GM19023 (cell line): ENCODE data around the gene FIBCD1.
"Not testable (repeated sequence)": the region's sequence is repeated elsewhere in the genome, so short reads cannot be mapped to it uniquely, and the experiment has no call there.

Experiments
- ATAC-seq: cut with Tn5 transposase; IDR thresholded peaks from one replicate; pipeline ENCODE4 v1.9.1; 2021; ENCODE audit warnings: mild to moderate bottlenecking, moderate library complexity; ENCODE audit not compliant: unreplicated experiment

The FIBCD1 gene

DNA sequence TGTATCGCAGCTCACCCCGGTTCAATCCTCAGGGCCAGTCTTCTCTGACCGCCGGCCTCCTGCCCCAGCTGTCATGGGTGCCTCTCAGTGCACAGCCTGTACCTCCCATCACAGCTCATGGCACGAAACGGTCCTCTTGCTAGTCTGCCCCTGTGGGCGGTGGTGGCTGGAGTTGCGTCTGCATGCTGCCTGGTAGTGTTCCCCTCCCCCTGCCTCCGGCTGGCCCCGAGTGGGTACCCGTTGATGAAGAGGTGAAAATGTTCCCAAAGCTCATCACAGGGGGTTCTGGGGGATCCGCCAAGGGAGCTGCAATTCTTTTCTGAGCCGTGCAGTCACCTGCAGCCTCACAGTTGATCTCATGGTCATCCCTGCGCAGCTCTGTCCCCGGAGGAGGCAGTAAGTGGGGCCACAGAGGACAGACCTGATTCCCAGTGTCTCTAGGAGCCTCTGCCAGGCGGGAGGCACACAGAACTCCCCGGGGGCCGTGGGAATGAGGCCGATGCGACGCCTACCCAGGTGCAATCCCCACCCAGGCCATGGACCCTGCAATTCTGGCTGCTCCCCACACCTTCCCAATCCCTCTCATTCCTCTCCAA is 34.7 kb upstream of the FIBCD1 start:
- no peak for ATAC-seq

DNA sequence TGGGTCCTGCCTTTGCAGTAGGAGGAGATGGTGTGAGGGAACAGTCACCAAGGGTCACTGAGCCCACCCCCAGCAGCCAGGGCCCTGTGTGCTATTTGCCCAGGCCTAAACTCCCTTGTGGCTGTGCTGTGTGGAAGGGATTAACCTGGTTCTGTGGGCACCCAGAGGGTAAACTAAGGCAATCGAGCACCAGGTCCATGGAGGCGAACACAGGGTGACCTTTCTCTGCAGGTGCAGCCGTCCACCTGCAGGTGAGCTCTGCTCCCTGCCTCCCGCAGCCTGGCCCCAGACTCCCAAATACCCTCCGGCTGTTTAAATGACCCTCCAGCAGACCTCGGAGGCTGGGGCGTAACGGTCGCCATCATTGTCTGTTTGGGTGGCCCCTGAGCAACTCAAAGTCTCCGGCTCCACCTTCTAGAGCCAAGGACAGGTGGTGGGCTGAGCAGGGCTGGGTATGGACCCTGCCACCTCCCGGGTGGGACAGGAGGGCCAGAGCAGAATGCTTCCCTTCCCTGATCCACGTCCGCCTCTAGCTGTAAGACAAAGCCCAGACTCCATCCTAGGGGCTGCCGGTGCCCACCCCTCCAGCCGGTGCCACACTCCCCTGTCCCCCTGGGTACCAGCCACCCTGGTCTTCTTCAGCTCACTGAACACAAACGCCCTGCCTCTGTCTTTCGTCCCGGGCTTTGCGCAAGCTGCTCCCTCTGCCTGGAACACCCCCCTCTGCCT is 34.1 kb upstream of the FIBCD1 start:
- ATAC-seq = no peak

DNA sequence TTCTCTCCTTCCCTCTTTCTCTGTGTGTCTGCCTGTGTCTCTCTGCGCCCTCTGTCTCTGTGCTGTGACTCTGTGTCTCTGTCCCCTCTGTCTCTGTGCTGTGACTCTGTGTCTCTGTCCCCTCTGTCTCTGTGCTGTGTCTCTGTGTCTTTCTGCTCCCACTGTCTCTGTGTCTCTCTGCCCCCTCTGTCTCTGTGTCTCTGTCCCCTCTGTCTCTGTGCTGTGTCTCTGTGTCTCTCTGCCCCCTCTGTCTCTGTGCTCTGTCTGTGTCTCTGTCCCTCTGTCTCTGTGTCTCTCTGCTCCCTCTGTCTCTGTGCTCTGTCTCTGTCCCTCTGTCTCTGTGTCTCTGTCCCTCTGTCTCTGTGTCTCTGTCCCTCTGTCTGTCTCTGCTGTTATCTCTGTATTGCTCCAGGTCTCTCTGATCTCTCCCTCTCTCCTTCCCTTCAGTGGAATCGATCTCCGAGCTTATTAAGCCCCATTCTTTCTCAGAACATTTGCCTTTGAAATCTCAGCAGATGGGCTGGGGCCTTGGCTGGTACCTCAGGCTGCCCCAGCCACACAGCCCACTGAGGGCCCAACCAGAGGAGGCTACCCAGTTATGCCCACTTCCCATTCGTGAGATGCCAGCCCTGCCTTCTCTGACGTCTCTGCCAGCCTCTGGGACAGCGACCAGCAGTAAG is 33.4 kb upstream of the FIBCD1 start:
- no peak for ATAC-seq

DNA sequence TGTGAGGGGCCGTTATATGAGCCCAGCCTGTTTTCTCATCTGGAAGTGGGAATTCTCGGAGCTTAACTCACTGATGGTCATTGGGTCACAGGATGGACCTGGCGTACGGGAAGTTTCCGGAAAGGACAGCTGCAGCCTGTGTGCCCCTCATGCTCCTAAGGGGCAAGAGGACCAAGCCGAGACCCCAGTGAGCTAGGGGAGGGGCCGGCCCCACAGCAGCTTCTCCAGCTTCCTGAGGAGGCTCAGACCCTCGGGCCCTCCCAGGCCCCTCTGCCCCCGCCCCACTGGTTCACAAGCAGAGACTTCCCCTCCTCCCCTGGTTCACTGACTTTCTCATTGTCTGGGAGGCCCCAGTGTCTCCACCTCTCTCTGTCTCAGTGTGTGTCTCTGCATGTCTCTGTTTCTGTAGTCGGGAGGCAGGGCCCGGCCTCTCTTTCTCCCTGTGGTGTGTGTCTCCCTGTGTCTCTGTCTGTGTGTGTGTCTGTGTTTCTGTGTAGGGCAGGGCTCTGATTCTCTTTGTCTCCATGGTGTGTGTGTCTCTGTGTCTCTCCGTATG is 32.3 kb upstream of the FIBCD1 start:
- ATAC-seq = no peak

DNA sequence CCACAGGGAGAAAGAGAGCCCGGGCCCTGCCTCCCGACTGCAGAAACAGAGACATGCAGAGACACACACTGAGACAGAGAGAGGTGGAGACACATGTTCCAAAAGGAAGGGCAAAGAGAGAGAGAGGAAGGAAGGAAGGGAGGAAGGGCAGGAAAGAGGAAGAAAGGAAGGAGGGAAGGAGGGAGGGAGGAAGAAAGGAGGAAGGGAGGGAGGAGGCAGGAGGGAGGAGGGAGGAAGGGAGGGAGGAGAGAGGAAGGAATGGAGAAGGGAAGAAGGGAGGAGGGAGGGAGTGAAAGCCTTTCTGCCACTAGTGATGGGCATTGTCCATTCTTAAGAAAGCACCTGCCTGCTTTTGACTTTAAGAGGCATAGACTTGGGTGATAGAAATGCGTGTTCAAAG is 31.8 kb upstream of the FIBCD1 start:
- ATAC-seq = no peak

DNA sequence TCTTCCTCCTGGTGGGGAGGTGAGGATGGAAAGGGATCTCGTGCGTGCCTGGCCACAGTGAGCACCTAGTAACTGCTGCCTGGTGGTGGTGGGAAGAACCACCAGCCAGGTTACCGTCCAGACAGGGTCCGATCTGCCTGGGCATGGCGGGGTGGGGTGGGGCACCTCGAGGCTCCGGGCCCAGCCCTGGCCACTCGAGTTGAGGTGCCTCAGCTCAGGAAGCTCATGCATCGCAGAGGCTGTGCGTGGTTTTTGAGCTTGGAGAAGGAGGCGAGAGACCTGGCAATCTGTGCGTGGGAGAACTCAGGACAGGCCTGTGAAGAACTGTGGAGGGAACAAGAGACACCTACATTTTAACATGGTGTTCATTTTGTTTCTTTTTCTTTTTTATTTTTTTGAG is 31.0 kb upstream of the FIBCD1 start:
- no peak for ATAC-seq

DNA sequence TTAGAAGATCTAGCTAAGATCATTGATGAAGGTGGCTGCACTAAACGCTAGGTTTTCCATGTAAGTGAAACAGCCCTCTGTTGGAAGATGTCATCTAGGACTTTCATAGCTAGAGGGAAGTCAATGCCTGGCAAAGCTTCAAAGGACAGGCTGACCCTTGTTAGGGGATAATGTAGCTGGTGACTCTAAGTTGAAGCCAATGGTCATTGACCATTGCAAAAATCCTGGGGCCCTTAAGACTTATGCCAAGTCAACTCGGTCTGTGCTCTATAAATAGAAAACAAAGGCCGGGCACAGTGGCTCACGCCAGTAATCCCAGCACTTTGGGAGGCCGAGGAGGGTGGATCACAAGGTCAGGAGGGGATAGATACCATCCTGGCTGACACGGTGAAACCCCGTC is 26.6 kb upstream of the FIBCD1 start:
- no peak for ATAC-seq

DNA sequence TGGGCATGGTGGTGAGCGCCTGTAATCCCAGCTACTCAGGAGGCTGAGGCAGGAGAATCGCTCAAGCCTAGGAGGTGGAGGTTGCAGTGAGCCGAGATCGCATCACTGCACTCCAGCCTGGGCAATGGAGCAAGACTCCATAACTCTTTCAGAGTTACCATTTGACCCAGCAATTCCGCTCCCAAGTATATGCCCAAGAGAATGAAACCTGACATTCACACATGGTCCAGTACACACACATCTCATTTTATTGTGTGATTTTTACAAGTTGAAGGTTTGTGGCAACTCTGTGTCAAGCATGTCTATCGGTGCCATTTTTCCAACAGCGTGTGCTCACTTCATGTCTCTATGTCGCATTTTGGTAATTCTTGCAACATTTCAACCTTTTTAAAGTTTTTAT is 24.9 kb upstream of the FIBCD1 start:
- no peak for ATAC-seq

DNA sequence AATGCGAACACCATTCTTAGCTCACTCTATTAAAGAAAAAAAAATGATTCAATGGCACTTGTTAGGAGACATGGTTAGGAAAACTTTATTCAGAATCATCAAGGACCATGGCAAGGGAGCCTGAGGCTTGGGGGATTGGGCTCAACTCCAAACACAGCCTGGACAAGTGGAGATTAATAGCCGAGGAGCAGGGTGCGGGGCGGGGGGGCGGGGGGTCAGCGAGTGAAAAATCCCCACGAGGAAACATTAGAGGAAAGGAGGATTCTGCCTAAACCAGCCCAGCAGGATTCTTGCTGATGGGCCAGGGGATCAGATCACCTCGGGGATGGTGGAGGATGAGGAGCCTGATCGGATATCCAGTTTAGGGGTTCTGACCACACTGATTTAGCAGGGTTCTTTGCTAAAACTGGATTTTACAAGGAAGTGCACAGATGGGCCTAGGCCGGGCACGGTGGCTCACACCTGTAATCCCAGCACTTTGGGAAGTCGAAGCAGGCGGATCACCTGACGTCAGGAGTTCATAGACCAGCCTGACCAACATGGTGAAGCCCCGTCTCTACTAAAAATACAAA is 24.4 kb upstream of the FIBCD1 start:
- ATAC-seq = no peak

DNA sequence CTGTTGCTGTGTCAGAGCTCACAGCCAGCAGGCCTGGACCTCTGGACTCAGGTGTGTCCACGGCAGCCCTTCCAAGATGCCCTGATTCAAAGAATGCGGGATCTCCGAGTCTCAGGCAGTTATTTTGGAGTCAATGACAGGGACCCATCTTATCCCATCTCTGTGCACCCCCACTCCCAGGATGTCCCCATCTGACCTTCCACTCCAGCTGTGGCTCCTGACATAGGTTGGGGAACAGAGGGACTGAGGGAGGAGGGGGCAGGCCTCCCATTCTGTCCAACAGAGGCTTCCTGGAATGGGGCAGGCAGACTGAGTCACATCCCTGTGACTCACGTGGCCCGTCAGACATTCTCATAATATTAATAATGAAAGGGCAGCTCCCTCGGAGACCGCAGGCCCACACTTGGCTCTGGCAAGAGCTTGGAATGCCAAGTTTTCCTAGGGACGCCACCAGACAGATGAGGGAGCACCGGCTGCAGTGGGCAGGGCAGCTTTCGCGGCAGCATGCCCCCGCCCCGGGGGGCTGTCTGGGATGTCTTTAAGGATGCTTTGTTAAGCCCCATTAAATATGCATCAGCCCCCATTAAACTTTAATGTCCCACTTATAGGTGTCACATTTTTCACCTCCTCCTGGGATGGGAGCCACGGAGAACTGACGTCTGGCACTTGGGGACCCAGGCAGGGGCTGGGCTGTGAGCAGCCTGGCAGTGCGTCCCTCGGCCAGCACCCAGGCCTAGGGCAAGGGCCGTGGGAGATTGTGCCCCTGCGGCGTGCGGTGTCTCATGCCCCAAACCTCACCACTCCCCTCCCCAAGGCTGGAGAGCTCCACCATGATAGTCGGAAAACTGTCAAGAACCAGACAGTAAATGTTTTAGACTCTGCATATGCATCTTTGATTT is 23.6 kb upstream of the FIBCD1 start:
- ATAC-seq = no peak

DNA sequence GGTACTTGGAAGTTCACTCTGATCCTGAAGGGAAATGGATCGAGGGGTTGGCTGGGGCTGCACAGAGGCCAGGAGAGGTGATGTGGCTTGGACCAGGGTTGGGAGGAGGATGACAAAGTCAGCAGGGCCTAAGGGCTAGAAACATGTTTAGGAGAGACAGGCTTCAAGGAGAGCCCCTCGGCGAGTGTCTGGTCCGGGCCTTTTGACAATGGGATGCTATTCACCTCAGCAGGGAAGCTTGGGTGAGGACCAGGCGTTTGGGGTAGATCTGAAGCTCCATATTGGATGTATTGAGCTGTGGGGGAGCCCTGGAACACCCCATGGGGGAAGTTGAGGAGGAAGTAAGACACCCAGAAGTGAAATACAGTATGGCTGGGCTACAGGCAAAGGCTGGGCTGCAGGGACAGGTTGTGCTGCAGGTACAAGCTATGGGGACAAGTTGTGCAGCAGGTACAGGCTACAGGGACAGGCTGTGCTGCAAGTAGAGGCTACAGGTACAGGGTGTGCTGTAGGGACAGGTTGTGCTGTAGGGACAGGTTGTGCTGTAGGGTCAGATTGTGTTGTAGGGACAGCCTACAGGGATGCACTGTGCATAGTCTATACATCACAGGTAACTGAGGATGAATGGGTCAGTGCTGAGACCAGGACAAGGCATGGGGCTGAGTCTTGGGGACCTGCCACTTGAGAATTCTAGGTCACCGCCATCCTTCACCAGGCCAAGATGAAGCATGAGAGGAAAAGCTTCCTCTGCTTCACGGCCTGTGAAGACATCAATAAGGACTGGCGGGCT is 22.7 kb upstream of the FIBCD1 start:
- no peak for ATAC-seq

DNA sequence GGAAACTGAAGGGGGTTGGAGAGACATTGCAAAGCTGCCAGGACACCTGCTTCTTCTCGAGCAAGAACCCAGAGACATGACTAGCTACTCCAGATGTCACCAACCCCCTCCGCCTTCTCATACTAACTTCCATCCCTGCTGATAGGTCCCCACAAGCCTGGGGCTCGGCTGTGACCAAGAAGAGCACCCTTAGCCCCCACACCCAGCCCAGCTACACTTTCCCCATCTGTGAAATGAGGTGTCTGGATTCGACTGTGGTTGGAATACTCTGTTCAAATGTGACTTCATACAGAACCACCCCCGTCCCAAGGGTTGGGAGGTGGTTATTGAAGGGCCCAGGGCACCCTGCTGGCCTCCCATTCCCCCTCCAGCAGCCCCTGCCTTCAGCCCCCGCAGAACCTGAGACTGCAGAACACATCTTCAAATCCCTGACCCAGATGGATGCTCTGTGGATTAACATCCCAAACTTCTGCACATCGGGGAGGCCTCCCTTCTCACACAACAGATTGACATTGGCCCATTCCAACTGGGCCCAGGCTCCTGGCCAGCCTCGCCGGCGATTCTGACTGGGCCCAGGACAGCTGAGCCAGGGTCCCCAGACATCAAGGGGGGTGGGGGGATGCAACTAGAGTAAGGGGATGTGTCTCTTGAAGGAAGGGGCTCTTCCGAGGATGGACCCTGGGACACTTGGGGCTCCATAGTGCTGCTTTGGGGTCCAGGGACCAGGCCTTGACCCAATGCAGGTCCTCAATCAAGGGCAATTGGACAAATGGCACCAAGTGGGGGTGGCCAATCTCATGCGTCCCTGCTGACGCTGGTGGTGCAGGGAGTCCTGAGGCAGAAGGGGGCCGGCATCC is 21.7 kb upstream of the FIBCD1 start:
- ATAC-seq = no peak

DNA sequence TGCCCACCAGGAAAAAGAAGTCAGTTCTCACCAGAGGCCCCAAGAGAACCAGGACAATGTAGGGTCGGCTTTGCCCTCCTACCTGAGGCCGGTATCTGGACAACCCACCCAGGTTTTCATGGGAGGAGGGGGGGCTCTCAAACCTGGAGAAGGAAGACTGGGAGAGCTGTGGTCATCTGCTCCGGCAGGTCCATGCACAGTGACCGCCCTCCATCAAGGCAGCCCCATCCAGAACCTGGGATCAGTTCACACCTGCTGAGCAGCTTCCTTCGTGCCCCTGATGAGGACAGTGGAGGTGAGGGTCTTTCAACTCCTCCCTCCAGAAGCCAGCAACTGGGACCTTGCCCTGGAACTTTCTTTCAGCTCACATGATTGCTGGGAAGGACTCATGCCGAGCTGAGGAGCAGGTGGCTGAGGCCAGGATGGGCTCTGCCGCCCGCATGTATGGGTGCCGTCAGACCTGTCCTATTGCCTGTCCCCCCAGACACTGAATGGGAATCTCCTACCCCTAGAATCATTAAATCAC is 20.8 kb upstream of the FIBCD1 start:
- ATAC-seq = no peak

DNA sequence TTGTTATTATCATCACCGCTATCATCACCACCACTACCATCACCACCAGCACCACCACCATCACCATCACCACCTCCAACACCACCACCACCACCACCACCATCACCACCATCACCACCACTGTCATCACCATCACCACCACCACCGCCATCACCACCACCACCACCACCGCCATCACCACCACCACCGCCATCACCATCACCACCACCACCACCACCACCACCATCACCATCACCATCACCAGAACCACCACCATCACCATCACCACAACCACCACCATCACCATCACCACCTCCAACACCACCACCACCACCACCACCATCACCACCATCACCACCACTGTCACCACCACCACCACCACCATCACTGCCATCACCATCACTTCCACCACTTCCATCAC is 19.5 kb upstream of the FIBCD1 start:
- not testable (repeated sequence) for ATAC-seq

DNA sequence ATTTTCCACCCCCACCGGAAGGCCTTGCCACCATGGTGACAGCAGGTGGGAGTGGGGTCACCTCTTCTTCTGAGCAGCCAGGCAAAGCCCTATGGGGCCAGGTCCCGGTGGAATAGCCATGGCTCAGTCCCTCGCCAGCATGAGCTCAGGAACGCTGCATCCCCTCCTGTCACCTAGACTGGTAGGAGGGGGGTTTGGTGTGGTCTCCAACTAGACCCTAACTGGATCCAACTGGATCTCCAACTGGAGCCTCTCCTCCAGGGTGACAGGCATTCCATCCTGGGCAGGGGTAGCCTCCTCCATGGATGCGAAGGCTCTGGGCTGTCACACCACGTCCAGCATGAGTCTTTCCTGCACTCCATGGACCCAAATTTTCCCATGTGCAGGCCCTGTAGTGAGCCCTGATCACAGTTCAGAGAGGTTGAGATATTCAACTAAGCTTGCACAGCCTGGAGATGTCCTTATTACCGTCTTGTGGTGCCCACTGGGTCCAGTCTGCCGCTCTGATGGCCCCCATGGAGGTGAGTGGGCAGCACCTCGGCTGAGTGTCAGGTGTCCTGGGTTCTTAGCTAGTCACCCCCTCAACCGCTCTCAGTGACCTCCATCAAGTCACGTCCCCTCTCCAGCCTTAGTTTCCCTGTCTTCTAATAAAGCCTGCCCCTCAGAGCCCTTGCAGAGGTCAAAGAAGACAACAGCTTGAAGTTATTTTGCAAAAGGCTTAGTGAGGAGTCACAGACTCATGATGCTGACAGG is 18.6 kb upstream of the FIBCD1 start:
- ATAC-seq = no peak

DNA sequence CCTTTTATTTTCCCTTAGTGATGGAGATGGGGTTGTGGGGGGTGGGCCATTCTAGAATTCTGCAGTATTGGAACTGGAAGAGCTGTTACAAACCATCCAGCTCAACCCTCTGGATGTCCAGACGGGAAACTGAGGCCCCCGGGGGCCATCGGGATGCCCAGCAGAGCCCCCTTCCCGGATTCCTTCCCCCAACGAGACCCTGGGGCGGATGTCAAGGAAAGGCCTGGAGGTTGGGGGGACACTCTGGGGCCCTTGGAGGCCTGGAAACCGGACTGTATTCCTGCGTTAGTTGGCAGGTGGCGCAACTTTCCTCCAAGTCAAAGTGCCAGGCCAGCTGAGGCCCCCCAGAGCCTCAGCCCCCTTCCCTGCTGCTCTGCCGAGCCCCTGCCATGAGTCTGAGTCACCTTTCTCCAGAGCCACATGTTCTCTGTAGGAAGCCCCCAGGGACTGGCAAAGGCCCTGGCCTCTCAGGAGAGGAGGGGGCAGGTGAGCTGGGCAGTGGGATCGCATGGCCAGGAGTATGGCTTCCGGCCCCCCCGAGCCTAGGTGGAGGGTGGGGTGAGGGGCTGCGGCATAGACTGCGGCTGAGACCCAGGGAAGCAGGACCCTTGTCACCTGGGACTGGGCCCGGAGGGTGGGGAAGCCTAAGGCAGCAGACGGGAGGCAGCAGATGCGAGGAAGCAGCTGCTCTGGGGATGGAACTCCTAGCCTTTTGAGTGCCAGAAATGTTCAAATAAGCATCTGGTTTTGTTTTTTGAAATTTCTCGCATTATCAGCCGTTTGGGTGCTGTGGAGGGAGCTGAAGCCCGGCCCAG is 17.8 kb upstream of the FIBCD1 start:
- ATAC-seq = no peak

DNA sequence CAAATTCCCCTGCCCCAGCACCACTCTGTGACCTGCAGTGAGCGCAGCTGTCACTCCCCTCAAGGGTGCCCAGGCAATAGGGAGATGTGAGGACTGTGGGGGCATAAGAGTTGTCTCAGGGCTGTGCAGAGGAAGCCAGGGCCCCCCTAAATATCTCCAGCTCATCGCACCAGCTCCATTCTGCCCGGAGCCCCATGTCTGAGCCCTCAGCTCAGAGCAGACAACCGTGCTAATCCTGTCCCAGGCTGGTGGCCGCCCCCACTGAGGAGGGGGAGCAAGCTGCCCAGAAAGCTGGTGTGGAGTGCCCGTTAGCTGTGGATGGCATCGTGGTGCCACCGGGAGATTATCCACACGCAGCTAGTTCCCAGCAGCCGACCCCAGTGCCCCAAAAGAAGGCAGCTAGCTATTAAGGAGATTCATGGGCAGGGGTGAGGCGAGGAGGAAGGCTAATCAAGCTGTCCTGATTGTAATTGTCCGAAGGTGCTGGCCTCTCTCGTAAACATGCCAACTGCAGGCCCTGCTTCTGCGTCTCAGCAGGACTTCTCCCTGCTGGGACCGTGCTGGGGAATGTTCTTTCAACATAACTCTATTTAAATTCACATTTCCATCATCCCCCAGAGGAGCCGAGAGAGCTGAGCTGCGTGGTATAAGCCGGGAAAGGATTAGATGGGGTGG is 17.0 kb upstream of the FIBCD1 start:
- ATAC-seq = no peak
